Astrocyte of the spinal cord (primary cell): Measurements from ENCODE around the gene ANGPT4.

Experiments used
- DNase-seq: peaks from one replicate; pipeline ENCODE4 v3.0.0; 2011; ENCODE audit warnings: low read depth, low spot score
- H3K4me3 ChIP-seq: 2 replicates; pipeline ENCODE4 v1.5.1; 2011; ENCODE audit warnings: low read depth, mild to moderate bottlenecking, low read length, moderate library complexity
- in situ Hi-C: cut with HindIII; loops from 2 replicates; pipeline ENCODE4 v1.10.0; 2017; ENCODE audit warnings: low sequenced_read_pairs
- TF ChIP-seq, protein P1 (sequence below): IDR thresholded peaks from 2 replicates; pipeline ENCODE4 v1.5.1; 2012; ENCODE audit warnings: low read depth, mild to moderate bottlenecking, low read length, inconsistent platforms

ANGPT4 gene

DNA sequence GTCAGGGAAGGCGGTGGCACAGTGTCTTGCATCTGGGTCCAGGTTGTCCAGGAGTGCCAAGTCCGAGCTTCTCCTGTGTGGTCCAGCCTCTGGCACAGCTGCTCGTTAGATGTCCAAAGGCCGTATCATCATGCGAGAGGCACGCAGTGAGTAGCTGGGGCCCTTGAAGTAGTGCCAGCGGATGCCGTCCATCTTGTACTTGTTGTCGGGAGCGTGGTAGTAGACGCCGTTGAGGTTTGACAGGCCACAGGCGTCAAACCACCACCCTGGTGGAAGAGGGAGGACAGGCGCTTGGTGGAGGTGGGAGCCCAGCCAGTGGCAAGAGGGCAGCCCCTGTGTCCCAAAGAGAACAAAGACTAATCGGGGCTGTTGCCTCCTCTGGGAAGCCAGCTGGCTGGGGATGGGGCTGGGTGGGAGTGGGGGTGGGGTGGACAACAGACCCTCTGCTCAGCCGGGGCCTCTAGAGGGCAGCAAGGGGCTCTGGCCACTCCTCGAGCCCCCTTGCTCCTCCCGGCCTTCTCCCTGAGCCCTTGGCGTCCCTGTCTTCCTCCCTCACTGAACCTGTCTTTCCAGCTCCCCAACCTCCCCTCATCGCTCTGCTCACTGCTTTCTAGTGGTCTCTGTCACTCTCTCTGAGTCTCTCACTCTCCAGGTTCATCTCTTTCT lies 43.1 kb downstream of the ANGPT4 start:
- TF ChIP-seq, protein P1, sequence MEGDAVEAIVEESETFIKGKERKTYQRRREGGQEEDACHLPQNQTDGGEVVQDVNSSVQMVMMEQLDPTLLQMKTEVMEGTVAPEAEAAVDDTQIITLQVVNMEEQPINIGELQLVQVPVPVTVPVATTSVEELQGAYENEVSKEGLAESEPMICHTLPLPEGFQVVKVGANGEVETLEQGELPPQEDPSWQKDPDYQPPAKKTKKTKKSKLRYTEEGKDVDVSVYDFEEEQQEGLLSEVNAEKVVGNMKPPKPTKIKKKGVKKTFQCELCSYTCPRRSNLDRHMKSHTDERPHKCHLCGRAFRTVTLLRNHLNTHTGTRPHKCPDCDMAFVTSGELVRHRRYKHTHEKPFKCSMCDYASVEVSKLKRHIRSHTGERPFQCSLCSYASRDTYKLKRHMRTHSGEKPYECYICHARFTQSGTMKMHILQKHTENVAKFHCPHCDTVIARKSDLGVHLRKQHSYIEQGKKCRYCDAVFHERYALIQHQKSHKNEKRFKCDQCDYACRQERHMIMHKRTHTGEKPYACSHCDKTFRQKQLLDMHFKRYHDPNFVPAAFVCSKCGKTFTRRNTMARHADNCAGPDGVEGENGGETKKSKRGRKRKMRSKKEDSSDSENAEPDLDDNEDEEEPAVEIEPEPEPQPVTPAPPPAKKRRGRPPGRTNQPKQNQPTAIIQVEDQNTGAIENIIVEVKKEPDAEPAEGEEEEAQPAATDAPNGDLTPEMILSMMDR: no peak

GRCh38 chr20:871948-872347 lies 44.2 kb downstream of the ANGPT4 start:
- in situ Hi-C loops: no loop called here
- TF ChIP-seq, protein P1: no peak

More for the DNA sequence above, 43.1 kb downstream of the ANGPT4 start:
- no peak for DNase-seq
- in situ Hi-C loops: no loop called here
- no peak overlapping the region for H3K4me3 ChIP-seq

GRCh38 chr20:871436-871835 lies 44.7 kb downstream of the ANGPT4 start:
- TF ChIP-seq, protein P1: no peak
- no peak overlapping the region for H3K4me3 ChIP-seq
- in situ Hi-C loops: no loop called here
- no peak for DNase-seq

More at GRCh38 chr20:871948-872347, 44.2 kb downstream of the ANGPT4 start:
- H3K4me3 ChIP-seq: no peak overlapping the region
- no peak for DNase-seq

GRCh38 chr20:870758-871157 lies 45.4 kb downstream of the ANGPT4 start:
- no peak overlapping the region for H3K4me3 ChIP-seq
- no peak for DNase-seq
- in situ Hi-C loops: no loop called here
- TF ChIP-seq, protein P1: no peak

GRCh38 chr20:869606-870005 lies 46.5 kb downstream of the ANGPT4 start:
- in situ Hi-C loops: no loop called here
- no peak overlapping the region for H3K4me3 ChIP-seq
- no peak for DNase-seq
- TF ChIP-seq, protein P1: no peak

- DNase-seq: no peak
Measured at GRCh38 chr20:868279-868678, 47.9 kb downstream of the ANGPT4 start.

More at GRCh38 chr20:868279-868678, 47.9 kb downstream of the ANGPT4 start:
- in situ Hi-C loops: no loop called here
- H3K4me3 ChIP-seq: no peak overlapping the region
- TF ChIP-seq, protein P1: no peak
